ENCODE measurements around the gene ADH4.
"Not testable (repeated sequence)": the region's sequence is repeated elsewhere in the genome, so short reads cannot be mapped to it uniquely, and the experiment has no call there.

Gene ADH4

DNA sequence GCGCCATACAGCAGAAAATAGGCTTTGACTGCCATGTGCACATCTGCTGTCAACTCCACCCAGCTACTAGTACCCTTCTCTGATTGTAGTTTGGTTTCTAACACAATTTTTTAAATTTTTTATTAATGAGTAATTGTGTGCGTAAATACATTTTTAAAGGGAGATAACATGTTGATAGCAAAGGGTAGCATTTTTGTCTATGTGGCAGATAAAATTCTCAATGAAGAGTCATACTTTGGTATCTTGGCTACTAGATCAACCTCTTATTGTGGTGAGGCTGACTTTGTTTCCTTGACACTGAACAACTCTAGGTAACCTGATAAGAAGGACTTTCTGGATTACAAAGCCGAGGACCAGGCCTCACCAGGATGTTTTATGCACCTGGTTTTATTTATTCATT is 9.5 kb downstream of the ADH4 start:
- DNase-seq (ENCODE audit: low read depth in 2 of 2), result no peak

DNA sequence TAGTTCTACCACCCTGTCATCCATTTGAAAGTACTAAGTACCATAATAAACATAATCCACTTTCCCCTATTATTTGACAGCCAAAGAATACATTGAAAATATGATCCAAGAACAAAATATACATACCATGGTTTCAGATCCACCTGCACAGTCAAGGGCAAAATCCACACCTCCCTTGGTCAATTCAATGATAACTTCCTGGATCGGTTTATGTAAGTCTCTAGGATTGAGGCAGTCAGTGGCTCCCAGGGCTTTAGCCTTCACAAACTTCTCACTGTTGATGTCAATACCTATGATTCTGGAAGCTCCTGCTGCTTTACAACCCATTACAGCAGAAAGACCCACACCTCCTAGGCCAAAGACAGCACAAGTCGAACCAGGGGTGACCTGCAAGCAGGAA is 12.7 kb downstream of the ADH4 start:
- DNase-seq (ENCODE audit: low read depth in 2 of 2), result no peak

DNA sequence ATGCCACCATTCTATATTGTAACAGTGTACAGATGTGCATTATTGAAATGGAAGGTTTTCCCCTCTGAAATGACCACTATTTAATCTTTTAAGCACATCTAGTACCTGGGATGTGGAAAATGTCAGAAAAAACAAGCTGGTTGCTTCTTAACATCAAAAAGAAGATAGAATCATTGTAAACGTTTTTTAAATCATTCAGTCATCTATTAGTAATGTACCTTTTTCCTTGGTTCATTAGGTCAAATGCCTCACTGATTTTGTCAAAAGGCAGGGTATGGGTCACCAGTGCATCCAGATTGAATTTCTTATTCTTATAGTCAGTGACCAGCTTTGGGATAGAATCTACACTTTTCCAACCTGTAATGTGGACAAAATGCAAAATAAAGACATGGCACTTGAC is 17.7 kb downstream of the ADH4 start:
- DNase-seq (ENCODE audit: low read depth in 2 of 2), result no peak

DNA sequence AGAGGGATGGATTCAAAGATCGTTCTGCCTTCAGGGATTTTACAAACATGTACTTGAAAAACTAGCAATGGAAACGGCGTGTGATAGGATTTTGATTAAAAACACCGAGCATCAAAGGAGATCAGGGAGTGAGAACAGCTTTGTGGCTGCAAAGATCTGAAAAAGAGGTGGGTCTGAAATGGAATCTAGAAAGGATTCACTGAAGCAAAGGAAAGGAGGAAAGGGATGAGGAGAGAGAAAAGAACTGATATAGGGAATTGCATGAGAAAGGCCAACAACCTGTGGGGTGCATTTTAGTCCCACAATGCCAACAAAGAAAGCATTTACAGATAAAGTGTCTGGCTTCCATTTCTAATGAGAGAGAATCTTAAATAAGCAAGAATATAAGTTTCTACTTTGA is 23.1 kb downstream of the ADH4 start:
- DNase-seq (ENCODE audit: low read depth in 2 of 2), result no peak

DNA sequence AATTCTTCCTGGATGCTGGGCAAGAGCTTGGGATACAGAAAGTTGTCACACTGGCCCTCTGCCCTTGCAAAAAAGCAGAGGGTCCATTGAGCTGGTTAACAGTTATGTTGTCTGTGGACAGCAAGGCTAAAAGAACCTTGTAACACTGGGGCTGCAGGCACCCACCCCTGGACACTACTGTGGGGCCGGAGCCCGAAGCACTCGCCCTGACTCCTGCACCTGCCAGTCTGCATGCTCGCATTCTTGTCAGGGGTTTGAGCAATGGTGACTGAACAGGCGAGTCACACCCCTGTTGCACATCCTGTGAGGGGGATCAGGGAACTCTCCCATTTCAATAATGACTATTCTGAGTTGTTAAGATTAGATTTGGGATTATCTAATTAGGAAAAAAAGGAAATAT is 23.6 kb downstream of the ADH4 start:
- DNase-seq (ENCODE audit: low read depth in 2 of 2), result no peak

DNA sequence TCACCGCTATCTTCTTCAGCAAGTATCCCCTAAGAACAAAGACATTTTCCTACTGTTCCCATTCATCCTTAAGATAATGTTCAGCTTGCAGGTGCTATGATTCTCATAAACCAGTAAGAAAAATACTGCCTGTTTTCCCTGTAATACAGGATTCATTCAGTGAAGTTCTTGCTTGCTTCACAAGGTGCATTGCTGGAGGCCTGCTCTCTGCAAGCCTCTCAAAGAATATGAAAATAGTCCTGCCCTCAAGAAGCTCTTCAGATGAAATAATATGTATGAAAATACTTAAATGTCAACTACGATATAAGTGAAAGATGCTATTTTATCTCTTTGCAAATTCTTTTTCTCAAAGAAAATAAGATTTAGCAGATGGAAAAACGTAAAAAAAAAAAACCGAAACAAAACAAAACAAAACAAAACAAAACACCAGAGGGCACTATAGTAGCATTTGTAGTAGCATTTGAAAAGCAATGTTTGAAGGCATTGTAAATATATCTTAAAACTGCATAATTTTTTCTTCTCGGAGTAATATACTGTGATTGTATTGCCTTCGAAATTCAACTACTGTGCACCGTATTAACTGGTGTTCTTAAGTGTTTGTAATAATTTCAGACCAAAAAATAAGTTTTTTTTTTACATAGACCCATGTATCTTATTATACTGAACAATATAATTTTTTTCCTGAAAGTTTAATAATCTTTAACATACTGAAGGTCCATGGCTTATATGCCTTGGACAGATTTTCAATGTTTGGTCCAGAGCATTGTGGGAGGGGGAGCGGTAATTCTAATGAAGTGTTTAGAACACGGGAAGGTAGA is 26.0 kb downstream of the ADH4 start:
- DNase-seq (ENCODE audit: low read depth in 2 of 2), result no peak

DNA sequence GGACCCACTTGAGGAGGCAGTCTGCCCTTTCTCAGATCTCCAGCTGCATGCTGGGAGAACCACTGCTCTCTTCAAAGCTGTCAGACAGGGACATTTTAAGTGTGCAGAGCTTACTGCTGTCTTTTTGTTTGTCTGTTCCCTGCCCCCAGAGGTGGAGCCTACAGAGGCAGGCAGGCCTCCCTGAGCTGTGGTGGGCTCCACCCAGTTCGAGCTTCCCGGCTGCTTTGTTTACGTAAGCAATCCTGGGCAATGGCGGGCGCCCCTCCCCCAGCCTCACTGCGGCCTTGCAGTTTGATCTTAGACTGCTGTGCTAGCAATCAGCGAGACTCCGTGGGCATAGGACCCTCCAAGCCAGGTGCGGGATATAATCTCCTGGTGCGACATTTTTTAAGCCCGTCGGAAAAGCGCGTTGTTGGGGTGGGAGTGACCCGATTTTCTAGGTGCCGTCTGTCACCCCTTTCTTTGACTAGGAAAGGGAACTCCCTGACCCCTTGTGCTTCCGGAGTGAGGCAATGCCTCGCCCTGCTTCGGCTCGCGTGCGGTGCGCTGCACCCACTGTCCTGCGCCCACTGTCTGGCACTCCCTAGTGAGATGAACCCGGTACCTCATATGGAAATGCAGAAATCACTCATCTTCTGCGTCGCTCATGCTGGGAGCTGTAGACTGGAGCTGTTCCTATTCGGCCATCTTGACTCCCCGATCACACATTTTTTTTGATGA is 26.8 kb downstream of the ADH4 start:
- not testable (repeated sequence) for DNase-seq (ENCODE audit: low read depth in 2 of 2)

DNA sequence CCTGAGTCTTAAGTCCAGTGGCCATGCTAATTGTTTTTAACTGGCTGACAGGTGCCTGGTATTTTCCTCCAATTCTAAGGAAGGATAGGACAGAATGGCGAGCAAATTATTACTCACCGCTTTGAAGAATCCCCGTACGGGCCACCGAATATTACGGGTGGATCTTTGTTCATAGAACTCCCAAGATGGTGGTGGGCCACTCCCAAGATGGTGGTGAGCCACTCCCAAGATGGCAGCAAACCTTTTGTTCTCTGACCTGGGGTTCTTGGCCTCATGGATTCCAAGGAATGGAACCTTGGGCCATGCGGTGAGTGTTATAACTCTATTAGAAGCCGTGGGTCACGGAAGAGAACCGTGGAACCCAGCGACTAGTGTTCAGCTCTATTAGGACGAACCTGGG is 34.8 kb downstream of the ADH4 start:
- DNase-seq (ENCODE audit: low read depth in 2 of 2), result not testable (repeated sequence)

DNA sequence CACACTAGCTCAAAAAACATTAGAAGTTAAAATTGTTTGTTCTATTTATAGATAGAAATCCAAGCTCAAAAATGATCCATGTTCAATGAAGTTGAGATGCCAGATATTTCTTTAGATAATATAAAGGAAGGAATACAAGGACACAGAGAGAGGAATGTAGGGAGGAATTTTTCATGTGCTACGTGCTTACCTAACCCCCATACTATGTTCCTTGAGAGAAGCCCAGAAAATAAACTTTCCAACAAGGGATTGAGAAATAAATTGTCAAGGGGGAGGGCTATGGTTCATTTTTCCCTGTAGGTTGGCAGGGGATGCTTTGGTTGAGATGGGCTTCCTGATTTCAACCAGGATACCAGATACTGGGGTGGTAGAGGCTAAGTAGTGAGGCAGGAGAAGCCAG is 39.9 kb downstream of the ADH4 start:
- no peak for DNase-seq (ENCODE audit: low read depth in 2 of 2)

DNA sequence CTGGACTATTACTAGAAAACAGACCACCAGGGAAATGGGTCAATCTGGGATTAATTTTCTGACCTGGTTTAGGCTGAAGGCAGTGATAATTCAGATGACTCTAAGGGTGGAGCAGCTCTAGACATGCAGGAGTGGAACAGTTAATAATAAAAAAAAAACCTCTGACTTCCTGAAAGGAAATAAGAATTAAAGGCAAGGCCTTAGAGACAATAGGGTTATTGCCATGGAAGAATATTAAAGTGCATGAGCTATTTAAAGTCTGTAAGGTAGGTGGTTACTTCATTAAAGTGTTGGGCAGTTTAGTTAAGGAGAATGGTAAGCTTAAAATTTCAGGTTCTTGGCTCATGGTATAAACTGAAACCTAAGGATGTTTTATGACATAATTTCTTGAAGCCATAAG is 40.9 kb downstream of the ADH4 start:
- no peak for DNase-seq (ENCODE audit: low read depth in 2 of 2)

DNA sequence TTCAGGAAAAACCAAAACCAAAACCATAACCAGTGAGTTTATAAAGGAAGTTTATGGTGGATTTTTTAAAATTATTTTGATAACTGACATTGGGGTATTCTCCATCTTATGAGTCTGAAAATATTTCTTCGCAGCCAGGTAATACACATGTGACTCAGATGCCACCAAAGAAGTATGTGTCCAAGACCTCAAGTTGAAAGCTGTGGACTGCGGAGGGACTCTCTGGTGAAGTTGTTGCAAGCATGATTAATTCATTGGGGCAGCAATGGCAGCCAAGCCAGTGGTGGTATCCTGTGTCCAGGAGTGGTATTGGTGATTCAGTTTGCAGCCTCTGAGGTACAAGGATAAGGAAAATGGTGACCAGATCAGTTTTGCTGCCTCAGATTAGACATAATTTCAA is 41.5 kb downstream of the ADH4 start:
- DNase-seq (ENCODE audit: low read depth in 2 of 2), result no peak

DNA sequence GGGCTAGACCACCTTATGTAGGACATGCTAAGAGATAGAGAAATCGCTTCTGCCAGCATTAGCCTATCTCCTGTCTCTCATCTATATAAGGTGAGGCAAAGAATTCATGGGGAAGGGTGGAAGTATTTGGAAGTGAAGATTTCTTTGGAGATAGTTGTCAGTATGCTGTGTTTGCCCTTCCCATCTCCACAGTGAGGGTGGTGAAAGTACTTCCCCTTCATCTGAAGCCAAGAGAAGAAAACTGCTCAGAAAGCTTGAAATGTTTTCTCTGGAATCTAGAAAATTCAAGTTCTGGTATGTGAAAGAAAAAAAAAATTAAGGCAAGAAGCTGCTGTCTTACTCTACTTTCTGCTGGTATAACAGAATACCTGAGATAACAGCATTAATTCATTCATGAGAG is 43.2 kb downstream of the ADH4 start:
- no peak for DNase-seq (ENCODE audit: low read depth in 2 of 2)

DNA sequence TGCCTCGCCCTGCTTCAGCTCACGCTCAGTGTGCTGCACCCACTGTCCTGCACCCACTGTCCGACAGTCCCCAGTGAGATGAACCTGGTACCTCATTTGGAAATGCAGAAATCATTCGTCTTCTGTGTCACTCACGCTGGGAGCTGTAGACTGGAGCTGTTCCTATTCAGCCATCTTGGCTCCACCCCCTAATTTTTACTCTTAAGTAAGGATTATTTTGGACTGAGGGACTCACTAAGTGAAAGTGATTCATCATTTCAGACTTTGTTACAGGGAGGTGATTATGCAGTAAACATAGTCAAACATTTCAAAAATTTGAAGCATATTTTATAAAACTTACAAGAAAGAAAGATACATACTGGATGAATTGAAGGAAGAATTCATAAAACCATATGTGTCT is 44.3 kb downstream of the ADH4 start:
- not testable (repeated sequence) for DNase-seq (ENCODE audit: low read depth in 2 of 2)

DNA sequence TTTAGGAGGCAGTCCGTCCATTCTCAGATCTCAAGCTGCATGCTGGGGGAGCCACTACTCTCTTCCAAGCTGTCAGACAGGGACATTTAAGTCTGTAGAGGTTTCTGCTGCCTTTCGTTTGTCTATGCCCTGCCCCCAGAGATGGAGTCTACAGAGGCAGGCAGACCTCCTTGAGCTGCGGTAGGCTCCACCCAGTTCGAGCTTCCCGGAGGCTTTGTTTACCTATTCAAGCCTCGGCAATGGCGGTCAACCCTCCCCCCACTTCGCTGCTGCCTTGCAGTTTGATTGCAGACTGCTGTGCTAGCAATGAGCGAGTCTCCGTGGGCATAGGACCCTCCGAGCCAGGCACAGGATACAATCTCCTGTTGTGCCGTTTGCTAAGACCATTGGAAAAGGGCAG is 44.8 kb downstream of the ADH4 start:
- DNase-seq (ENCODE audit: low read depth in 2 of 2), result no peak

DNA sequence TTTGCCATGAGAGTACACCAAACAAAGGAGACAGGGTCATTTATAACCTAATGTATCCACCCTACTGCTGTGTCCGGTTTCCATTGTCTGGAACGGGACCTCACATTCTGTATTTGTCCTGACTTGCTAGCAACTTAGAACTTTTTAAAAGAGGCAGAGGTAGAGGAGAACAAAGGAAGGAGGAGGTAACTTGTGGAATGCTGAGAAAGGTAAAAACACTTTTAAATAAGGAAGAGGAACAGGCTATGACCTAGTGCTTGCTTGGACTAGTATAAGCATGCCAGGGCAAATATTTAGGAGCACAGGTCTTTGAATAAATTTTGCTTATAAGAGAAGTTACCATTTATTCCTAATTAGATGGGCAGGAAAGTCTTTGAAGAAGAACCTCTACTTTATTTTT is 52.3 kb downstream of the ADH4 start:
- not testable (repeated sequence) for DNase-seq (ENCODE audit: low read depth in 2 of 2)

DNA sequence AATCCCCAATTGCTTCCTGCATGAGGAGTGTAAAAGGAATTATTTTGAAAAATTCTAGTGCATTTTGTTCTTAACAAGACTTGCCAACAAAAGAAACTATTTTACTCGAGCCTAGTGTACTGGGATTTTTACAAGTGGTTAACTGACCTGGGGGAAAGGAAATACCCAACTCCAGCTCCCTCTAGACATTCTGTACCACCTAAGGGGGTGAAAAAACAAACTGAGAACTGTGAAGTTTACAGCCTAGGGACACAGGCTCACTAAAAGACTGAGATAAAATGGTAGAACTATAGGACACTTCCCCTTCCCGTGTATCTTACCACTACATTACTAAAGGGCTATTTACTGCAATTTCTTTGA is 52.9 kb downstream of the ADH4 start:
- DNase-seq (ENCODE audit: low read depth in 2 of 2), result no peak

DNA sequence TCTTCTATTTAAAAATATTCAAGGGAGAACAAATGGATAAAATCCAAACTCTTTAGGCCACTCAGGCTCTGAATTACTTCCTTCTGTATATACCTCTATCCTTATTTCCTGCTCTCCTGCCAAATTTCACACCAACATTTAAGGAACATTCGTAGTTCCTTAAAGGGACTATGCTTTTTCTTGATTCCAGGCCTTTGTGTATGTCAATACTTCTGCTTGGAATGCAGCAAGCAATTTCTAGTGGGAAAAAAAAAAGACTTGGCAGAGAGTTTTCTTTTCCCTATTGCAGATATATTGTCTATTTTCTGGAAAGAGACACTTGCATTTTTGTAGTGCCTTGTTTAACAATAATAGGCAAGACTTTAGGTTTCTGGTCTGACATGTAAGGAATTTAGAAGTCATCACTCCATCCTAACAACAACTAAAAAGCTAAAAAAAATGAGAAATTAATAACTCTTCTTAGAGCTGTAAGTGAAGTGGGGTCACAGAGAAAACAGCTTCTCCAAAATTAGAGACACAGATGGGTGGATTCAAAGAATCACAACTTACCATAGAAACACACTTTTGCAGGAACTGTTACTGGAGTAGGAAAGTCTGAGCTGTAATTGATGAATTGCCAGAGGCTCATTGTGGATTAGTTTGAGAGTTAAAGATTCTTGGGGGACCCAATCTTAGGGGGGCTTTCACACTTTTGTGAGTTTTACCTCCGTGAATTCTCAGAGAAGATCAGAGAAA is 53.4 kb downstream of the ADH4 start:
- DNase-seq (ENCODE audit: low read depth in 2 of 2), result no peak

DNA sequence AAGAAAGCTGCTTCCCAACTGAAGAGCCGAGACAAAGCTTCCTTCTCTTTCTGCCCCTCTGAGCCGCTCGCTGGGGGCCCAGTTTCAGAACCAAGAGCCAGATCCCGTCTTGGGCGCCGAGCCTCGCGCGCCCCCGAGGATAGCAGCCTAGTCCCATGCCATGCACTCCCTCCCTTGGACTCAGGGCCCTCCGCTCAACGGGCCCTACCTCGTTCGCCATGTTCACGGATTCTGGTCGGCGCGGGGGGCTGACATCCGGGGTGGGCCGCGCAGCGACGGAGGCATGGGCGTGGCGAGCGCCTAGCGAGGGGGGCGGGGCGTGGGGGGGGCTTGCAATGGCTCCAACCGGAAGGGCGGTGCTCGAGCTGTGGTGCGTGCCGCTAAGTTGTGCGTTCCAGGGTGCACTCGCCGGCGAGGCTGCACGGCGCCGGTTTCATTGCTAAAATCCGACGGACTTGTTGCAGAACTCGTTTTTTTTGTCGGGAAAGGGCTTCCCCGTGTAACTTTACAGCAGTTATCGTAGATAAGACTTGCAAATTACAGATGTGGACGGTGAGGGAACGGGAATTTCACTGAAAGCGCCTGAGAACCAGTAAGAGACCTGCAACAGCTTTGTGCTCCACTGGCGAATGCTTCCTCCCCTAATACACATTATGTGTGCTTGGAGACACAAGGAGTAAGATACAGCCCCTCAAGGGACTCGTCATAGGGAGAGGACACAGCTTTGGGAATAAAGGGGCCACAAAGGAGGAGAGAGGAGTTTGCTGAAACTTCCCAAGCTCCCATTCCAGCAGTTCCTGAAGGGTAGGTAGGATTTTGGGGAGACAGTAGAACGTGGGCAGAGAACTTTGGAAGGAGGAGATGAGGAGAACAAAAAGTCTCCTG is 55.4 kb downstream of the ADH4 start, which contains the start of gene ADH5:
ADH5 (minus strand) TSS at position 308 of the 885 bp plus-strand sequence; CDS start at position 220, 88 bp downstream.
- peak; percentile 82 to 84 for DNase-seq (ENCODE audit: low read depth in 2 of 2)

DNA sequence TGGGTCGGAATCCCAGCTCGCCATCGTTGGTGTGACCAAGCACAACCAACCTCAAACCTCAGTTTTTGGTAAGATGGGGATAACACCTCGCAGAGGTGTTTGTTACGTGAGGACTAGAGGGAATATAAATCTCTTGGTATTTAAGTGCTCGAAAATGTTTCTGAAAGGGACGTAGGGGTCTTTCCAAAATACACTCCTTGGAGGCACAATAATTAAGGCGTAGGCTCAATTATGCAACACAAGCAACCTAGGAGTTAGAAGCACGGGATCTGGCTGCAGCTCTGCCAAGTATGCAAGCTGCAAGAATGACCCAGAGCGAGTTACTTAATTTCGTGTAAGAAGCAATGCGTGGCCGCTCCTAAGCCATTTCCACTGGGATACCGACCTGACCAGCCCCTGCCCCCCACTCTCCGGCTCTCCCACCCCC is 56.1 kb downstream of the ADH4 start:
- no peak for DNase-seq (ENCODE audit: low read depth in 2 of 2)

DNA sequence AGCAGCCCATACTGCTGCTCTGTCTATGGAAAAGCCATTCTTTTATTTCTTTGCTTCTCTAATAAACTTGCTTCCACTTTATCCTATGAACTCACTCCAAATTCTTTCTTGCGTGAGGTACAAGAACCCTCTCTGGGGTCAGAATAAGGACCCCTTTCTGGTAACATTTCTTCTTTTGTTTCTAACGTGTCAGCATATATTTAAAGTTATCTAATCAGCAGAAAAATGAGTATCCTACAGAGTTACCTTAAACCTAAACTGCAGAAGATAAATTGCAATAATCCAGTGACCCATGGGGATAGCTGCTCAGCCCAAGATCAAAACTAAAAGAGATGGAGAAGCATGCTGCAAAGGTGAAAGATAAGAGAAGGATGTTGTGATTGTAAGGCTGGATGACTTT is 59.5 kb downstream of the ADH4 start:
- DNase-seq (ENCODE audit: low read depth in 2 of 2), result no peak

DNA sequence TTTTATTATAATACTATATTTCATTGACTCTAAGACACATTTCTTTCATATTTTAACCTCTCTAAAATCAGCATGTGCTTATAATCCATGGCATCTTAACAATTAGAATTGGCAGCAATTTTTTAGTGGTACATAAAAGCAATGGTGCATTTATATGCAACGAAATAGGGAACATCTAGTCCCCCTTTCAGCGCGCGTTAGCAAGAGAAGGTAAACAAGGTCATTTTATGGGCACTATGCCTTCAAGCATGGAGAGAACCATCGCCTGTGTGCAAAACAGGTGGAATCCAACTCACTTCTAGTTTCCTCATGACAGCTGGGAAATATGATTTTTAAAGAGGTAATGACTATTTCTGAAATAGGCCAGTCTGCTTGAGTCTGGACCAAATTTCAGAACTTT is 61.9 kb downstream of the ADH4 start:
- DNase-seq (ENCODE audit: low read depth in 2 of 2), result no peak

DNA sequence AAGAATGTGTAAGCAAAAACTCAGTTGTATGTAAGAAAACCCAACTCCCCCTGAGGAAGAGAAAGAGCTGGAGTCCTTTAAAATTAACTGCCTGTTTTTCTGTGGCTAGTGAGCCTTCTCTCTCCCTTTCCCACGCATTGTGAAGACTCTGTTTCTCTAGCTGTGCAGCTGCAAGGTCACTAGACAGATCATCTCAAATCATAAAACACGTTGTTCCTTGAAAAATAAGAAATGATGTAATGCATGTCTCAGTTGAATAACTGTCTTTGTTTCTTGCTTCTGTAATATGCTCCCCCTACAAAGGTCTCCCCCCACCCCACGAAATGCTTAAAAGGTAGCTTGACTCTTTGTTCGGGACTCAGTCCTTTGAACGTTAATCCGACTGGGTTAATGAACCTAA is 63.2 kb downstream of the ADH4 start:
- DNase-seq (ENCODE audit: low read depth in 2 of 2), result not testable (repeated sequence)

Measured in stimulated activated CD4-positive, alpha-beta T cell treated with anti-CD3 and anti-CD28 coated beads, Interleukin-12 subunit alpha, Interleukin-12 subunit beta, amount 100 ng/mL, for 24 hours (primary cell).